Epithelial cell of alveolus of lung (primary cell): ENCODE measurements around the gene SLC66A3. TPM values are rescaled to one million over a fixed set of nuclear protein-coding genes. Genes with fewer than 3 reads are reported as not detected.

Source experiments
- total RNA-seq: library from RNA; depleted of rRNA; stranded (reverse); fragments of >200 nt; gene quantifications from 2 replicates; pipeline ENCODE4 v1.2.1, GENCODE V29; 2015

SLC66A3 gene
- total RNA-seq: 18.5 and 33.9 TPM in 2 replicates

DNA sequence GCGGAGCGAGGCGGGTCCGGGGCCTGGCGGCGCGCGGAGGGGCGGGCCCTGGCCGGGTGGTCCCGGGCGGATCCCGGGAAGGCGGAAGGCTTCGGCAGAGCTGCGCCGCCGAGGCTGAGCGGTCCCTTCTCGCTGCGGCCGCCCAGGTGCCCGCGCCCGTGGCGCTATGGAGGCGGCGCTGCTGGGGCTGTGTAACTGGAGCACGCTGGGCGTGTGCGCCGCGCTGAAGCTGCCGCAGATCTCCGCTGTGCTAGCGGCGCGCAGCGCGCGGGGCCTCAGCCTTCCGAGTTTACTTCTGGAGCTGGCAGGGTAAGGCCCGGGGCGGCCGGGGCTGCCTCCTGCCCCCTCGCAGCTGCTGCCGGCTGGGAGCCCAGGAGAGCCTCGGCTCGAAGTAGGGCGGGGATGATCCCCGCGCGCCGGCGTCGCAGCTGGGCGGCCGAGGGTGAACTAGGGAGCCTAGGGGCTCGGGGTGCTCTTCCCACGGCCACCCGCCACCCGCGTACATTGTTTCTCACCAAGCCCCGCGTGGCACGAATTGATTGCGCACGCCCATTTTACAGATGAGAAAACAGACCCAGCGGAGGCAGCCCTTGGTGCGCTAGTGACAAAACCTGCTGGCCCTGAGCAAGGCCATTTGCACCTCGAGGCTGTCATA lies at the start of gene SLC66A3:
Gene SLC66A3 (plus strand): TSS at position 87 of the 655 bp plus-strand sequence. CDS start 80 bp downstream, at position 167.

Other genes starting within 250 kb of the SLC66A3 start
- gene KCNF1, start 243.5 kb upstream of the SLC66A3 start, total RNA-seq: 0.26 and 16.8 TPM in 2 replicates
- 16.5 and 20.4 TPM in 2 replicates for gene ROCK2, start 189.2 kb downstream of the SLC66A3 start, total RNA-seq